ENCODE results near the gene SSNA1. TPM values are rescaled to one million over a fixed set of nuclear protein-coding genes. Genes with fewer than 3 reads are reported as not detected.
A peak's percentile ranks its signal among the peaks of the same experiment; 100 is the strongest.

The SSNA1 gene
- total RNA-seq, 1 donor from 2014 or later = 40.9 TPM

- Mint-ChIP-seq H3K27me3 (ENCODE audit: low read depth) (no peaks in the 10 kb centered on the region), H3K27ac (peak overlapping the region; percentile 94), H3K4me1 (peaks cover 30% of the 10 kb centered on the region), H3K9me3 (no peaks in the 10 kb centered on the region), H3K36me3 (peaks cover 12% of the 10 kb centered on the region), H3K4me3 (peak overlapping the region; percentile 95)
- TF ChIP-seq CTCF (IDR thresholded peaks at IDR 0.05; ENCODE audit: unreplicated experiment) = no peak
- no peak for DNase-seq (ENCODE audit: low spot score in 2 of 2, unreplicated experiment in 2 of 2)
These were observed 18.1 kb downstream of the SSNA1 start for GRCh38 chr9:137206602-137207001.

DNA sequence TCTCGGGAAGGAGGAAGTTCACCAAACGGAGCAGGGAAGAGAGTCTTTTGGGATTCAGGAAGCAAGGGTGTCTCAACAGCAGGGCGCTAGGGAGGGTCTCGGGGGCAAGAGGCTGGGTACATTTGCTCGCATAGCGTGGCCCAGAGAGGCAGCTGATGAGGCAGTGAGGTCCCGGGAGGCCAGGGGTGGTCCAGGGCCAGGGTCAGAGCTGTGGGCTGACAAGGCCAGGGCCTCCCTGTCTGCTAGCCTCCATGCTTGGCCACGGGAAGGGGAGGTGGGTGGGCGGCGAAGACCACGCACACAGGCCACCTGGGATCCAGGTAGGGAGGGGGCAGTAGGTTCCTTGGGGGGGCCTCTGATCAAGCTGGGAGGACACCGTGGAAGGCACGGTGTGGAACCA, 23.1 kb downstream of the SSNA1 start:
- Mint-ChIP-seq H3K36me3 (peaks cover 15% of the 10 kb centered on the region), H3K4me1 (peaks cover 4% of the 10 kb centered on the region)
- no peak for DNase-seq (ENCODE audit: low spot score in 2 of 2, unreplicated experiment in 2 of 2)

DNA sequence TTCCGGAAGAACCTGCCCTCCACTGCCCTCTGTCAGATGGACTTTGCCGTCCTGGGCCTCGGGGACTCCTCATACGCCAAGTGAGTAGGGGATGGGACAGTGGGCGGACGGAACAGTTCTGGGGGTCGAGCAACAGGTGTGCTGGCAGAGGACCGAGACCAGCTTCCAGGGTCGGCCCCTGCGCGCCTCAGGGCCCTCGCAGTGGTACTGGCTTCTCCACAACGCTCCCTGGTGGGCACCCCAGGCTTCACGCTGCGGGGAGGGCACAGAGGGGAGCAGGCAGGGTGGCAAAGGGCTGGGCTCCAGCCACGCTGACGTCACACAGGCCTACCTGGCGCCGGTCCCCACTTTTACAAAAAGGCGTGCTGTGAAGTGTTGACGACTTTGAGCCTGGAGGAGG, 24.0 kb downstream of the SSNA1 start:
- Mint-ChIP-seq H3K9me3 (no peaks in the 10 kb centered on the region), H3K36me3 (peaks cover 11% of the 10 kb centered on the region), H3K27ac (no peak overlapping the region), H3K4me3 (no peak overlapping the region), H3K4me1 (peaks cover 4% of the 10 kb centered on the region), H3K27me3 (ENCODE audit: low read depth) (no peaks in the 10 kb centered on the region)
- no peak for TF ChIP-seq CTCF (IDR thresholded peaks at IDR 0.05; ENCODE audit: unreplicated experiment)
- DNase-seq (ENCODE audit: low spot score in 2 of 2, unreplicated experiment in 2 of 2) = no peak

More for the DNA sequence above, 23.1 kb downstream of the SSNA1 start:
- Mint-ChIP-seq H3K4me3 (no peak overlapping the region), H3K27me3 (ENCODE audit: low read depth) (no peaks in the 10 kb centered on the region), H3K9me3 (no peaks in the 10 kb centered on the region), H3K27ac (no peak overlapping the region)
- TF ChIP-seq CTCF (IDR thresholded peaks at IDR 0.05; ENCODE audit: unreplicated experiment) = no peak

- no peak overlapping the region for H3K4me3 Mint-ChIP-seq
- H3K27ac Mint-ChIP-seq = no peak overlapping the region
- no peak for TF ChIP-seq CTCF (IDR thresholded peaks at IDR 0.05; ENCODE audit: unreplicated experiment)
- peaks cover 4% of the 10 kb centered on the region for H3K4me1 Mint-ChIP-seq
- no peak for DNase-seq (ENCODE audit: low spot score in 2 of 2, unreplicated experiment in 2 of 2)
- H3K9me3 Mint-ChIP-seq = no peaks in the 10 kb centered on the region
- no peaks in the 10 kb centered on the region for H3K27me3 Mint-ChIP-seq (ENCODE audit: low read depth)
- peaks cover 10% of the 10 kb centered on the region for H3K36me3 Mint-ChIP-seq
These were observed 24.9 kb downstream of the SSNA1 start for GRCh38 chr9:137213160-137214060.

- H3K27me3 Mint-ChIP-seq (ENCODE audit: low read depth) = no peaks in the 10 kb centered on the region
- peaks cover 4% of the 10 kb centered on the region for H3K4me1 Mint-ChIP-seq
- peaks cover 7% of the 10 kb centered on the region for H3K36me3 Mint-ChIP-seq
- no peak overlapping the region for H3K4me3 Mint-ChIP-seq
- DNase-seq (ENCODE audit: low spot score in 2 of 2, unreplicated experiment in 2 of 2) = no peak
- H3K9me3 Mint-ChIP-seq = no peaks in the 10 kb centered on the region
- TF ChIP-seq CTCF (IDR thresholded peaks at IDR 0.05; ENCODE audit: unreplicated experiment) = no peak
- H3K27ac Mint-ChIP-seq = no peak overlapping the region
These were observed 26.1 kb downstream of the SSNA1 start for GRCh38 chr9:137214620-137215019.

All from mesothelial cell of epicardium (in vitro differentiated cells).